ENCODE data around the gene SLC4A1. TPM values are rescaled to one million over a fixed set of nuclear protein-coding genes. Genes with fewer than 3 reads are reported as not detected.
A peak's percentile ranks its signal among the peaks of the same experiment; 100 is the strongest.

SLC4A1 gene
- polyA plus RNA-seq (2013, experiment 1 of 4) = not detected
- polyA plus RNA-seq (2013, experiment 2 of 4) = 0.12 TPM
- polyA plus RNA-seq (2013, experiment 3 of 4) = not detected
- 0.08 TPM for polyA plus RNA-seq (2013, experiment 4 of 4)

DNA sequence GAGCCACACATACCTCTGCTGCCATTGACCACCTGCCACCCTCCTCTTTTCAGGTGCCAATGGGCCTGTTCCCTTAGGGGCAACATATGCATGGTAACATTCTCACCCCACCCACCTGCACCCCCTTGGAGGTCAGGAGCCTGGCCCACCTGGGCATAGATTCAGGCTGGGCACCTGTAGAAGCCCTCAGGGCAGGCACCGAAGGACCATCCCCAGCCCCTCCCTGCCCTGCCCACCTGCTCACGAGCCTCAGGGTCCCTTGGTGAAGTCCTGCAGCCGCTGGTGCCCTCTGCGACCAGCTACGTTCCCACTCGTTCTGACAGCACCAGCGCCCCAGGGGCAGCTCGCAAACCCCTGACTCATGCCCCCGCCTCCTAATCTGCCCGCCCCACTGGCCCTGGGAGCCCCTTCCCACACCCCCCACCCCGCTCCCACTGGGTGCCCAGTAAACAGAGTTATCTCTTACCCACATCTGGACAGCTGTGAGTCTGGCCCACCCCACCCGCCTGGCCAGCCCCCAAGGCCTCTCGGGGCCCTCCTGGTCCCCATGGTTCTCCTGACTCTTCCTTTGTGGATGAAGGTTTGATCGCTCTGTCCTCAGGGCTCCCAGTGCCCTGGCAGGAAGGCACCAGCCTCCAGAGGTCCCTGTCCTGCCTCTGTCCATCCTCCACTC, at the start of gene SLC4A1:
TSS of gene SLC4A1 (minus strand) at position 318 of the 673 bp plus-strand sequence. CDS start 5,269 bp downstream, outside the sequence.
- H3K4me3 ChIP-seq (ENCODE audit: insufficient read depth, low read depth, low read length) = no peak within 1 kb of the TSS
- no peak within 1 kb of the TSS for H3K27ac ChIP-seq (ENCODE audit: insufficient read depth, low read depth, low read length, poor library complexity, severe bottlenecking)
- no peaks in the 10 kb centered on the region for H3K27me3 ChIP-seq (ENCODE audit: control insufficient read depth, insufficient read depth, low read length, poor library complexity, severe bottlenecking)
- WGBS, 2 experiments = 85 to 91% methylated on average over 14 of the region's 14 CpGs
- H3K4me1 ChIP-seq (ENCODE audit: control insufficient read depth, insufficient read depth, low read length) = peaks cover 11% of the 10 kb centered on the region
- no peaks in the 10 kb centered on the region for H3K9me3 ChIP-seq (ENCODE audit: control insufficient read depth, low read length)
- H3K36me3 ChIP-seq (ENCODE audit: control insufficient read depth, insufficient read depth, low read length) = no peaks in the 10 kb centered on the region

DNA sequence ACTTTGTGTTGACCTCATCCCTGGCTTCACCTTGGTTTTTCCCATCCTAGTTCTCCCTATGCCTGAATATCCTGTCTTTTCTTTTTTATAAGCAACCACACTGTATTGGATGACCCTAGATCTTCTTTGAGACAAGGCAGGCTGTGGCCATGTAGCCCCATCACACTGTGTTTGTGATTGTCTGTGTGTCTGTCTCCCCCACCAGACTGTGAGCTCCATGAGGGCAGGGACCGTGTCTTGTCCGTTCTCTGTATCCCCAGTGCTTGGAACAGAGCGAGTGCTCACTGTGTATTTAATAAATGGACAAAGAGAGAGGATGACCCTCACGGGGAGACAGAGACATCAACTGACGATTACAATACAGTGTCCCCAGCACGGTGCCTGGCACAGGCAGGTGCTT, 49.6 kb upstream of the SLC4A1 start:
- no peak overlapping the region for H3K4me3 ChIP-seq (ENCODE audit: insufficient read depth, low read depth, low read length)
- H3K27me3 ChIP-seq (ENCODE audit: control insufficient read depth, insufficient read depth, low read length, poor library complexity, severe bottlenecking) = peaks cover 51% of the 10 kb centered on the region
- WGBS, 2 experiments = 94 to 96% methylated on average over 6 of the region's 6 CpGs
- H3K27ac ChIP-seq (ENCODE audit: insufficient read depth, low read depth, low read length, poor library complexity, severe bottlenecking) = no peak overlapping the region
- no peaks in the 10 kb centered on the region for H3K9me3 ChIP-seq (ENCODE audit: control insufficient read depth, low read length)
- H3K4me1 ChIP-seq (ENCODE audit: control insufficient read depth, insufficient read depth, low read length) = peaks cover 17% of the 10 kb centered on the region
- peaks cover 22% of the 10 kb centered on the region for H3K36me3 ChIP-seq (ENCODE audit: control insufficient read depth, insufficient read depth, low read length)

DNA sequence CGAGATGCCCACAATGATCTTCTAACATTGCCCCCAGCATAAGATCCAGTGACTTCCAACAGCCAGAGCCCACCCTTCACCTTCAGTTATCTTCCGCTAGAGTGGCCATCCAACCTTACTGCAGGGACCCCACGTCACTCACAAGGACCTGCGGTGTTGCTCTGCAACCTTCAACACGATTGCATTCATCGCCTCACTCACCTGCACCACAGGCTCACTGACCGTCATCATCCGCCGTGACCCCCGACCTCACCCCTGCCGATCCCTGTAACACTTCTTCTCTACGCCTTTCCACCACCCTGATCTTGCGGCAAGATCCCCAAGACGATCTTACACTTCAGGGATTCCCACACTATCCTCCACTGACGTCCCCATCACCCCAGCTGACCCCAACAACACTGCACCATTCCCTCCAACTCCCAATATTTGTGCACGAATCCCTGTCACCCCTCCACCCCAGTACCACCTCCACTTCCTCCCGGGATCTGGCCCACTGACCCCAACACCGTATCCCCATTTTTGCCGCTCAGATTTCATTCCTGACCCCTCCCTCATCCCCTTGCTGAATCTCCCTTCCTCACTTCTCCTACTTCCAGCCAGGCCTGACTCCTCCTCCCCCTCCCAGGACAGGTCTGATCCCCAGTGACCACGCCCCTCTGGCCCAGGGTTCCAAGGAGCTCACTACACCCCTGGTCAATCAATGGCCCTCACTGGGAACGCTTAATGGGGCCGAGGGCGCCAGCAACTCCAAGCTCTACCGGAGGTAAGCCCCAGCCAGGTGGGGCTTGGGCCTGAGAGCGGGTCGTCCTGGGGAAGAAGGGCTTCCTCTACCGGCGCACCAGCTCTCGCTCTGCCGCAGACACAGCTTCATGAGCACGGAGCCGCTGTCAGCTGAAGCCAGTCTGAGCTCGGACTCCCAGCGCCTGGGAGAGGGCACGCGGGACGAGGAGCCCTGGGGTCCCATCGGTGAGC, 48.1 kb upstream of the SLC4A1 start:
- 7 to 8% methylated on average over 38 of the region's 38 CpGs for WGBS, 2 experiments
- Histone ChIP-seq H3K27me3 (ENCODE audit: control insufficient read depth, insufficient read depth, low read length, poor library complexity, severe bottlenecking) (peaks cover 58% of the 10 kb centered on the region), H3K27ac (ENCODE audit: insufficient read depth, low read depth, low read length, poor library complexity, severe bottlenecking) (no peak overlapping the region)

DNA sequence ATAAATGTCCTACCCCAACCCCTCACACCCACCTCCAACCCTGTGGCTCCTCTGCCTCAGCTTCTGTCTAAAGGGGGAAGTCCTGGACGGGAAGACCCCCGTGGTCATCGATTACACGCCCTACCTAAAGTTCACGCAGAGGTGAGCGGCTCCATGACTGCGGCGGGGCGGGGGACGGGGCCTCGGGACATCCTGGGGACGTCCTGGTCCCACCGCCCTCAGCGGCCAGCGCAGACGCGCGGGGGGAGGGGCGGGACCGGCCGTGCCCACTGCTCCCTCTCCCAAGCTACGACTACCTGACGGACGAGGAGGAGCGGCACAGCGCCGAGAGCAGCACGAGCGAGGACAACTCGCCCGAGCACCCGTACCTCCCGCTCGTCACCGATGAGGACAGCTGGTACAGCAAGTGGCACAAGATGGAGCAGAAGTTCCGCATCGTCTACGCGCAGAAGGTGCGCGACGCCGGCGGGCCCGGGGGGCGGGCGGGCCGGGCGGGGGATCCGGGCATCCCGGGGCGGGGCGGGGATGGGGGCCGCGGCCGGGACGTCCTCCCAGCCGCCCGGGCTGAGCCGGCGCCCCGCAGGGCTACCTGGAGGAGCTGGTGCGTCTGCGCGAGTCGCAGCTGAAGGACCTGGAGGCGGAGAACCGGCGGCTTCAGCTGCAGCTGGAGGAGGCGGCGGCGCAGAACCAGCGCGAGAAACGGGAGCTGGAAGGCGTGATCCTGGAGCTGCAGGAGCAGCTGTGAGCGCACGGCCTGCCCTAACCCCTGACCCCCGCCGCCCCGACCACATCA, 47.1 kb upstream of the SLC4A1 start:
- peak overlapping the region; percentile 34 for H3K4me3 ChIP-seq (ENCODE audit: insufficient read depth, low read depth, low read length)
- H3K36me3 ChIP-seq (ENCODE audit: control insufficient read depth, insufficient read depth, low read length) = peaks cover 8% of the 10 kb centered on the region
- 1% methylated on average over 81 of the region's 81 CpGs for WGBS, 2 experiments
- H3K27me3 ChIP-seq (ENCODE audit: control insufficient read depth, insufficient read depth, low read length, poor library complexity, severe bottlenecking) = peaks cover 58% of the 10 kb centered on the region
- H3K4me1 ChIP-seq (ENCODE audit: control insufficient read depth, insufficient read depth, low read length) = peaks cover 17% of the 10 kb centered on the region
- no peaks in the 10 kb centered on the region for H3K9me3 ChIP-seq (ENCODE audit: control insufficient read depth, low read length)
- no peak overlapping the region for H3K27ac ChIP-seq (ENCODE audit: insufficient read depth, low read depth, low read length, poor library complexity, severe bottlenecking)

More for the DNA sequence above, 48.1 kb upstream of the SLC4A1 start:
- peak overlapping the region; percentile 34 for H3K4me3 ChIP-seq (ENCODE audit: insufficient read depth, low read depth, low read length)
- no peaks in the 10 kb centered on the region for H3K9me3 ChIP-seq (ENCODE audit: control insufficient read depth, low read length)
- peaks cover 18% of the 10 kb centered on the region for H3K36me3 ChIP-seq (ENCODE audit: control insufficient read depth, insufficient read depth, low read length)
- peaks cover 17% of the 10 kb centered on the region for H3K4me1 ChIP-seq (ENCODE audit: control insufficient read depth, insufficient read depth, low read length)

DNA sequence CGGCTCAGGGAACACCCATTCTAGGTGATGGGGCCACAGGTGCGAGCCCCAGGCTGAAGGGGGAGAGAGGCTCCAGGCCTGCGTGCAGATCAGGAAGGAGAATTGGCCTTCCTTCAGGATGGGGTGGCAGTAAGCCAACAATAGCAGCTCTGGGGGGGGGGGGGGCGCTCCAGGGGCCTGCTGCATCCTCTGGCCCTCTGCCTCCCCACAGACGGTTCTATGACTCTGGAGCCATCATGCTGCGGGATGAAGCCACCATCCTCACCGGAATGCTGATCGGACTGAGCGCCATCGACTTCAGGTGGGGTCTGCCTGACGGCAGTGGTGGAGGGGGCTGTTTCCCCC, 46.6 kb upstream of the SLC4A1 start:
- Histone ChIP-seq H3K4me3 (ENCODE audit: insufficient read depth, low read depth, low read length) (peak overlapping the region; percentile 34), H3K4me1 (ENCODE audit: control insufficient read depth, insufficient read depth, low read length) (peaks cover 18% of the 10 kb centered on the region), H3K27ac (ENCODE audit: insufficient read depth, low read depth, low read length, poor library complexity, severe bottlenecking) (no peak overlapping the region), H3K27me3 (ENCODE audit: control insufficient read depth, insufficient read depth, low read length, poor library complexity, severe bottlenecking) (peaks cover 62% of the 10 kb centered on the region), H3K36me3 (ENCODE audit: control insufficient read depth, insufficient read depth, low read length) (peaks cover 3% of the 10 kb centered on the region), H3K9me3 (ENCODE audit: control insufficient read depth, low read length) (no peaks in the 10 kb centered on the region)
- 62 to 71% methylated on average over 10 to 11 of the region's 11 CpGs for WGBS, 2 experiments

DNA sequence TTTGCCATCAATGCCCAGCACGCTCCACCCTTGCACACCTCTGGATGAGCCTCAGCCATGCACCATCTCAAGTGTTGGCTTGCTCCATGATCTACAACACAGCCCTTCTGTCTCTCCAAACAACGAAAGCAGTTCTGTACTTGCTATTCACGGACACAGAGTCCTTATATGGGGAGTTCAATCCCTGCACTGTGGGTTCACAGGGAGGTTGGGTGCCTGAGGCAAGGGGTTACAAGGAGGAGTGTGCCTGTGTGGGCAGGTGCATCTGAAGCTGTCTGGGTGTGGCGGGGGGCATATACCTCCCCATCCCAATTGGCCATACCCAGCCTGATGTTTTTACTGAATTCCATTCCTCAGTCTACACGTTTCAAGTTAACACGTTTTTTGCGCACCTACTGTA, 46.1 kb upstream of the SLC4A1 start:
- Histone ChIP-seq H3K4me1 (ENCODE audit: control insufficient read depth, insufficient read depth, low read length) (peaks cover 23% of the 10 kb centered on the region), H3K36me3 (ENCODE audit: control insufficient read depth, insufficient read depth, low read length) (no peaks in the 10 kb centered on the region), H3K27ac (ENCODE audit: insufficient read depth, low read depth, low read length, poor library complexity, severe bottlenecking) (no peak overlapping the region), H3K4me3 (ENCODE audit: insufficient read depth, low read depth, low read length) (no peak overlapping the region), H3K9me3 (ENCODE audit: control insufficient read depth, low read length) (no peaks in the 10 kb centered on the region), H3K27me3 (ENCODE audit: control insufficient read depth, insufficient read depth, low read length, poor library complexity, severe bottlenecking) (peaks cover 66% of the 10 kb centered on the region)
- WGBS, 2 experiments = 91 to 92% methylated on average over 7 of the region's 7 CpGs

DNA sequence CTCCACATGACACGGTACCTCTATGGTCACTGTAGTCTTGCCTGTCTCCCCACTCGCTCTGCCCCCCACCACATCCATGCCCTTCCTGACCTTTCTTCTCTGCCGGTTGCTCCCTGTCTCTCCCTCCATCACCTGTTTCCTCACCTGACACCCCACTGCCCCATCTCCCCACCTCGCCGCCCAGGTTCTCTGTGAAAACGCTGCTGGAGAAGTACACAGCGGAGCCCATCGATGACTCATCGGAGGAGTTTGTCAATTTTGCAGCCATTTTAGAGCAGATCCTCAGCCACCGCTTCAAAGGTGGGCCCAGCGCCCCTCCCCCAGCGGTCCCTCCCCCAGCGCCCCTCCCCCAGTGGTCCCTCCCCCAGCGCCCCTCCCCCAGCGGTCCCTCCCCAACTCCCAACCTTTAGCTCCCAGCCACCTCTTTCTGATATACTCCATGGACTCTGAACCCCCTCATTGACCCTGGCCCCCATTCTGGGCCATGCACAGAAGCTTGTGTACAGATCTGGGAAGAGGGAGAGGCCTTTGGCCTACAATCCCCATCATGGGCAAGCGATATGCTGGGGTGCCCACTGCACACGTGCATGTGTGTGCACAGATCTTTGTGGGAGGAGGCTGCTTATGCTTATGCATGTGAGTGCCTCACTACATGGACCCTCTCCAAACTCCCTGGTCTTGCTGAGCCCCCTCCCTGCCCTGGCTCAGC, 44.6 kb upstream of the SLC4A1 start:
- no peak overlapping the region for H3K27ac ChIP-seq (ENCODE audit: insufficient read depth, low read depth, low read length, poor library complexity, severe bottlenecking)
- H3K27me3 ChIP-seq (ENCODE audit: control insufficient read depth, insufficient read depth, low read length, poor library complexity, severe bottlenecking) = peaks cover 66% of the 10 kb centered on the region
- H3K9me3 ChIP-seq (ENCODE audit: control insufficient read depth, low read length) = no peaks in the 10 kb centered on the region
- peaks cover 28% of the 10 kb centered on the region for H3K4me1 ChIP-seq (ENCODE audit: control insufficient read depth, insufficient read depth, low read length)
- no peak overlapping the region for H3K4me3 ChIP-seq (ENCODE audit: insufficient read depth, low read depth, low read length)
- no peaks in the 10 kb centered on the region for H3K36me3 ChIP-seq (ENCODE audit: control insufficient read depth, insufficient read depth, low read length)
- 81 to 82% methylated on average over 13 of the region's 17 CpGs for WGBS, 2 experiments

DNA sequence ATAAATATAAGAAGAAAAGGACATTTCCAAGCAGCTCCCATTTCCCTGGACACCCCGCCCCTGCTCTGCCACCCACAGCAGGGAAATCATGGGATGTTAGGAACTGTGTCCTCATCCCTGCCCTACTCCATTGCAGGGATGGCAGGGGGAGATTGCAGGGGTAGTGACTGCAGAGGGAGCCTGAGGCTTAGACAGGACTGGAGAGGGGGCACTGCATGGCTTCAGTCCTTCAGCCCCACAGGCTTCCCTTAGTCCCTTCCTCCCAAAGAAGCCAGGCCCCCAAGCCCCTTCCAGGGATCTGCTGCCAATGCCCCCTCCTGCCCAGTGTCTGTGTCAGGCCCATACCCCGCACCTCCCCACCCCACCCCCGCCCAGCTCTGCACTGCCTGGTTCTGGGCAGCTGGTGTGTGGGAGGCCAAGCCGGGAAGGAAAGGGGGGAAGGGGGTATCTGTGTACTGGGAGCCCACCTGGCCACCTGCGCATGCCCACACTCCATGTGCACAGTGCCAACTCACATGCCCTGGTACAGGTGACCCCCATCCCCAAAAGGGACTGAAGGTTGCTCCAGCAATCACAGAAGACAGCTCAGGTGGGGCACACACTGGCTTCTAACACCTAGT, 43.7 kb upstream of the SLC4A1 start:
- no peak overlapping the region for H3K4me3 ChIP-seq (ENCODE audit: insufficient read depth, low read depth, low read length)
- peaks cover 63% of the 10 kb centered on the region for H3K27me3 ChIP-seq (ENCODE audit: control insufficient read depth, insufficient read depth, low read length, poor library complexity, severe bottlenecking)
- no peaks in the 10 kb centered on the region for H3K36me3 ChIP-seq (ENCODE audit: control insufficient read depth, insufficient read depth, low read length)
- no peaks in the 10 kb centered on the region for H3K9me3 ChIP-seq (ENCODE audit: control insufficient read depth, low read length)
- H3K27ac ChIP-seq (ENCODE audit: insufficient read depth, low read depth, low read length, poor library complexity, severe bottlenecking) = no peak overlapping the region
- H3K4me1 ChIP-seq (ENCODE audit: control insufficient read depth, insufficient read depth, low read length) = peaks cover 35% of the 10 kb centered on the region
- 78 to 85% methylated on average over 3 of the region's 5 CpGs for WGBS, 2 experiments

Measured in ectodermal cell (in vitro differentiated cells).